Gastroesophageal sphincter (tissue), 3 donors: ENCODE results near the gene GLMN.

Source experiments
- CTCF ChIP-seq, 4 experiments: fragments of 200-600 bp in 2 of 4; fragments of 450-650 bp in 2 of 4; sonication (generic) in 1 of 4; IDR thresholded peaks; one replicate each; pipeline ENCODE4 v1.5.1; 2017 to 2019; ENCODE audit warnings: antibody characterized with exemption in 4 of 4, mild to moderate bottlenecking in 2 of 4, moderate library complexity in 2 of 4
- EP300 ChIP-seq: sonication (generic); formaldehyde crosslinking; IDR thresholded peaks from one replicate; pipeline ENCODE4 v1.6.1; 2017; ENCODE audit warnings: antibody characterized with exemption, mild to moderate bottlenecking
- POLR2AphosphoS5 ChIP-seq: sonication (generic); formaldehyde crosslinking; IDR thresholded peaks from one replicate; pipeline ENCODE4 v1.6.1; 2017; ENCODE audit warnings: antibody characterized with exemption

GRCh38 chr1:92274939-92275338 lies 23.8 kb downstream of the GLMN start:
- TF ChIP-seq POLR2AphosphoS5 (no peak), CTCF (IDR thresholded peaks at IDR 0.05) (no peak), EP300 (no peak)
